Hepatocyte (in vitro differentiated cells): ENCODE results near the gene ITPRIPL1. TPM values are rescaled to one million over a fixed set of nuclear protein-coding genes. Genes with fewer than 3 reads are reported as not detected.

Experiments
- DNase-seq: peaks from one replicate; pipeline ENCODE4 v3.0.0-alpha.2; 2016; ENCODE audit warnings: low spot score
- H2AFZ ChIP-seq: fragments of 200-600 bp; sonication (generic); 2 replicates; pipeline ENCODE4 v1.6.0; 2016; ENCODE audit warnings: antibody characterized with exemption, mild to moderate bottlenecking
- H3K27ac ChIP-seq: fragments of 200-600 bp; sonication (generic); 2 replicates; pipeline ENCODE4 v1.5.1; 2016; ENCODE audit warnings: mild to moderate bottlenecking
- H3K27me3 ChIP-seq: fragments of 200-600 bp; sonication (generic); 2 replicates; pipeline ENCODE4 v1.6.1; 2016
- H3K36me3 ChIP-seq: fragments of 200-600 bp; sonication (generic); replicated peaks from 2 replicates; pipeline ENCODE4 v1.5.1; 2016; ENCODE audit warnings: low read depth; ENCODE audit not compliant: insufficient read depth
- H3K4me1 ChIP-seq: fragments of 200-600 bp; sonication (generic); 2 replicates; pipeline ENCODE4 v1.5.1; 2016; ENCODE audit warnings: mild to moderate bottlenecking, moderate library complexity; ENCODE audit not compliant: insufficient read depth
- H3K4me2 ChIP-seq: fragments of 200-600 bp; sonication (generic); 2 replicates; pipeline ENCODE4 v1.6.0; 2016
- H3K4me3 ChIP-seq: fragments of 200-600 bp; sonication (generic); 2 replicates; pipeline ENCODE4 v1.5.1; 2016; ENCODE audit warnings: mild to moderate bottlenecking
- H3K79me2 ChIP-seq: fragments of 200-600 bp; sonication (generic); 2 replicates; pipeline ENCODE4 v1.6.0; 2017; ENCODE audit warnings: mild to moderate bottlenecking
- H3K9me2 ChIP-seq: fragments of 200-600 bp; sonication (generic); replicated peaks from 2 replicates; pipeline ENCODE4 v1.6.0; 2017; ENCODE audit warnings: mild to moderate bottlenecking; ENCODE audit not compliant: insufficient read depth
- H3K9me3 ChIP-seq: fragments of 200-600 bp; sonication (generic); 2 replicates; pipeline ENCODE4 v1.5.1; 2016; ENCODE audit warnings: low read depth, mild to moderate bottlenecking
- H4K20me1 ChIP-seq: fragments of 200-600 bp; sonication (generic); 2 replicates; pipeline ENCODE4 v1.6.0; 2016; ENCODE audit warnings: mild to moderate bottlenecking; ENCODE audit not compliant: insufficient read depth, poor library complexity, severe bottlenecking
- CTCF ChIP-seq: fragments of 200-600 bp; sonication (generic); IDR thresholded peaks from 2 replicates; pipeline ENCODE4 v1.5.1; 2016; ENCODE audit warnings: antibody characterized with exemption, mild to moderate bottlenecking; ENCODE audit not compliant: poor library complexity
- EZH2 ChIP-seq: fragments of 200-600 bp; sonication (generic); IDR thresholded peaks from 2 replicates; pipeline ENCODE4 v1.6.1; 2016; ENCODE audit warnings: antibody characterized with exemption, mild to moderate bottlenecking, borderline replicate concordance
- EZH2phosphoT487 ChIP-seq: fragments of 200-600 bp; sonication (generic); IDR thresholded peaks from one replicate; pipeline ENCODE4 v1.6.1; 2018; ENCODE audit warnings: antibody characterized with exemption, mild to moderate bottlenecking, low read depth, moderate library complexity; ENCODE audit not compliant: unreplicated experiment, severe bottlenecking
- WGBS: methylation state at CpG from one replicate; pipeline ENCODE4 v1.1.6; 2016; ENCODE audit warnings: low lambda C conversion rate; ENCODE audit errors: missing lambda C conversion rate; 5-methylcytosine and 5-hydroxymethylcytosine counted together
- polyA plus RNA-seq: library from polyadenylated mRNA; unstranded; fragments of >200 nt; fragmentation: Nextera tagmentation; extraction: Ambion mirVana; gene quantifications from 2 replicates; pipeline ENCODE4 v1.2.1, GENCODE V29; 2016
- total RNA-seq: library from RNA; depleted of rRNA; stranded (reverse); fragments of >200 nt; gene quantifications from 2 replicates; pipeline ENCODE4 v1.2.3, GENCODE V29; 2014

The ITPRIPL1 gene
- total and polyA plus RNA-seq, 2 experiments from 2014 or later = 1.9 to 2.0 TPM

GRCh38 chr2:96315400-96316071 lies 9.6 kb upstream of the ITPRIPL1 start:
- Histone ChIP-seq H3K36me3 (no peaks in the 10 kb centered on the region), H2AFZ (no peak overlapping the region), H3K79me2 (no peaks in the 10 kb centered on the region), H3K4me3 (no peak overlapping the region), H3K9me2 (no peaks in the 10 kb centered on the region), H3K4me1 (no peaks in the 10 kb centered on the region), H3K27me3 (peaks cover 20% of the 10 kb centered on the region), H4K20me1 (no peaks in the 10 kb centered on the region), H3K27ac (no peak overlapping the region), H3K9me3 (no peaks in the 10 kb centered on the region), H3K4me2 (no peak overlapping the region)
- 86% methylated on average over 7 of the region's 7 CpGs for WGBS
- no peak for TF ChIP-seq EZH2
- no peak for TF ChIP-seq CTCF
- no peak for DNase-seq

GRCh38 chr2:96316999-96317398 lies 8.1 kb upstream of the ITPRIPL1 start:
- no peak overlapping the region for H3K4me2 ChIP-seq
- no peaks in the 10 kb centered on the region for H4K20me1 ChIP-seq
- no peak for DNase-seq
- no peaks in the 10 kb centered on the region for H3K36me3 ChIP-seq
- H3K4me1 ChIP-seq = peaks cover 5% of the 10 kb centered on the region
- H3K27ac ChIP-seq = no peak overlapping the region
- no peaks in the 10 kb centered on the region for H3K9me2 ChIP-seq
- H3K79me2 ChIP-seq = no peaks in the 10 kb centered on the region
- no peaks in the 10 kb centered on the region for H3K9me3 ChIP-seq
- no peak overlapping the region for H2AFZ ChIP-seq
- peaks cover 35% of the 10 kb centered on the region for H3K27me3 ChIP-seq
- no peak overlapping the region for H3K4me3 ChIP-seq
- TF ChIP-seq EZH2phosphoT487 (no peak), EZH2 (no peak), CTCF (no peak)

- TF ChIP-seq EZH2 (no peak), CTCF (no peak), EZH2phosphoT487 (no peak)
Observed at GRCh38 chr2:96317584-96317997, 7.5 kb upstream of the ITPRIPL1 start.

GRCh38 chr2:96318723-96319122 lies 6.4 kb upstream of the ITPRIPL1 start:
- Histone ChIP-seq H3K9me3 (no peaks in the 10 kb centered on the region), H3K79me2 (no peaks in the 10 kb centered on the region), H3K27me3 (peaks cover 52% of the 10 kb centered on the region), H3K27ac (no peak overlapping the region), H3K9me2 (no peaks in the 10 kb centered on the region), H3K36me3 (no peaks in the 10 kb centered on the region), H3K4me3 (no peak overlapping the region), H3K4me2 (no peak overlapping the region), H2AFZ (no peak overlapping the region), H3K4me1 (peaks cover 5% of the 10 kb centered on the region), H4K20me1 (no peaks in the 10 kb centered on the region)
- WGBS = 92% methylated on average over 4 of the region's 4 CpGs
- TF ChIP-seq CTCF (no peak), EZH2 (no peak), EZH2phosphoT487 (no peak)
- DNase-seq = no peak

More at GRCh38 chr2:96317584-96317997, 7.5 kb upstream of the ITPRIPL1 start:
- Histone ChIP-seq H3K4me1 (peaks cover 5% of the 10 kb centered on the region), H3K27me3 (peaks cover 41% of the 10 kb centered on the region), H3K36me3 (no peaks in the 10 kb centered on the region), H3K27ac (no peak overlapping the region), H2AFZ (no peak overlapping the region), H3K4me2 (no peak overlapping the region), H3K9me3 (no peaks in the 10 kb centered on the region), H3K4me3 (no peak overlapping the region), H3K9me2 (no peaks in the 10 kb centered on the region), H4K20me1 (no peaks in the 10 kb centered on the region), H3K79me2 (no peaks in the 10 kb centered on the region)
- 93% methylated on average over 4 of the region's 4 CpGs for WGBS
- no peak for DNase-seq
